Neutrophil (primary cell): ENCODE results near the gene CAST.

Experiments
- H3K27ac ChIP-seq: fragments of 200-600 bp; sonication (generic); 2 replicates; pipeline ENCODE4 v1.5.1; 2016; ENCODE audit warnings: mild to moderate bottlenecking, moderate library complexity
- H3K27me3 ChIP-seq: fragments of 200-600 bp; sonication (generic); 2 replicates; pipeline ENCODE4 v1.6.0; 2016; ENCODE audit warnings: mild to moderate bottlenecking
- H3K36me3 ChIP-seq: fragments of 200-600 bp; sonication (generic); 2 replicates; pipeline ENCODE4 v1.5.1; 2017
- H3K4me1 ChIP-seq, 2 experiments: fragments of 200-600 bp in 1 of 2; sonication (generic) in 1 of 2; 1 replicate in 1 of 2; 2 replicates in 1 of 2; pipeline versions ENCODE4 v1.5.1 to v1.6.1; 2013 to 2016; ENCODE audit warnings: low read depth in 1 of 2, low read length in 1 of 2, mild to moderate bottlenecking in 1 of 2, moderate library complexity in 1 of 2; ENCODE audit not compliant: control insufficient read depth in 1 of 2, insufficient read depth in 1 of 2
- H3K4me3 ChIP-seq, 2 experiments: fragments of 200-600 bp in 1 of 2; sonication (generic) in 1 of 2; 1 replicate in 1 of 2; 2 replicates in 1 of 2; pipeline ENCODE4 v1.5.1; 2013 to 2016; ENCODE audit warnings: low read depth in 1 of 2, low read length in 1 of 2, mild to moderate bottlenecking in 1 of 2, moderate library complexity in 1 of 2
- H3K9me3 ChIP-seq: fragments of 200-600 bp; sonication (generic); 2 replicates; pipeline ENCODE4 v1.5.1; 2016
- CTCF ChIP-seq: fragments of 200-600 bp; sonication (generic); IDR thresholded peaks from 2 replicates; pipeline ENCODE4 v1.5.1; 2016; ENCODE audit warnings: antibody characterized with exemption

The CAST gene

GRCh38 chr5:96778409-96778808 is 116.2 kb downstream of the CAST start:
- Histone ChIP-seq H3K4me1 (no peaks in the 10 kb centered on the region), H3K27ac (no peak overlapping the region), H3K9me3 (no peaks in the 10 kb centered on the region), H3K36me3 (peaks cover 100% of the 10 kb centered on the region), H3K4me3 (no peak overlapping the region), H3K27me3 (no peaks in the 10 kb centered on the region)
- TF ChIP-seq CTCF = no peak

- H3K36me3 ChIP-seq = peaks cover 99% of the 10 kb centered on the region
- H3K27me3 ChIP-seq = no peaks in the 10 kb centered on the region
- no peak overlapping the region for H3K27ac ChIP-seq
Observed at GRCh38 chr5:96780626-96781025, 118.5 kb downstream of the CAST start.

GRCh38 chr5:96781031-96781971 is 119.1 kb downstream of the CAST start:
- no peak overlapping the region for H3K4me3 ChIP-seq
- TF ChIP-seq CTCF = no peak
- H3K27ac ChIP-seq = no peak overlapping the region
- H3K4me1 ChIP-seq = no peaks in the 10 kb centered on the region
- peaks cover 99% of the 10 kb centered on the region for H3K36me3 ChIP-seq
- H3K9me3 ChIP-seq = no peaks in the 10 kb centered on the region
- no peaks in the 10 kb centered on the region for H3K27me3 ChIP-seq

More at GRCh38 chr5:96780626-96781025, 118.5 kb downstream of the CAST start:
- no peak for TF ChIP-seq CTCF
- Histone ChIP-seq H3K4me1 (no peaks in the 10 kb centered on the region), H3K4me3 (no peak overlapping the region), H3K9me3 (no peaks in the 10 kb centered on the region)

GRCh38 chr5:96783326-96783725 is 121.2 kb downstream of the CAST start:
- H3K4me1 ChIP-seq = no peaks in the 10 kb centered on the region
- no peak overlapping the region for H3K27ac ChIP-seq
- H3K27me3 ChIP-seq = no peaks in the 10 kb centered on the region
- H3K36me3 ChIP-seq = peaks cover 99% of the 10 kb centered on the region
- H3K9me3 ChIP-seq = no peaks in the 10 kb centered on the region
- TF ChIP-seq CTCF = no peak
- H3K4me3 ChIP-seq = no peak overlapping the region

GRCh38 chr5:96785326-96786109 is 123.3 kb downstream of the CAST start:
- no peak for TF ChIP-seq CTCF
- Histone ChIP-seq H3K27me3 (no peaks in the 10 kb centered on the region), H3K4me3 (no peak overlapping the region), H3K36me3 (peaks cover 99% of the 10 kb centered on the region), H3K27ac (no peak overlapping the region), H3K9me3 (no peaks in the 10 kb centered on the region), H3K4me1 (no peaks in the 10 kb centered on the region)
